CD14-positive monocyte (primary cell): ENCODE results near the gene SGCD. TPM values are rescaled to one million over a fixed set of nuclear protein-coding genes. Genes with fewer than 3 reads are reported as not detected.

Experiments used
- DNase-seq, 3 donors: peaks; one replicate each; pipeline ENCODE4 v3.0.0-alpha.2; 2011 to 2022
- H2AFZ ChIP-seq: 2 replicates; pipeline ENCODE4 v1.6.0; 2012; ENCODE audit warnings: mild to moderate bottlenecking, low read depth, low read length, inconsistent platforms; ENCODE audit not compliant: insufficient read depth, poor library complexity, severe bottlenecking
- H3K27ac ChIP-seq, 2 donors: 1 replicate in 1 of 2; 2 replicates in 1 of 2; pipeline ENCODE4 v1.5.1; 2012 to 2013; ENCODE audit warnings: low read length in 2 of 2, control low read depth in 1 of 2, inconsistent platforms in 1 of 2, low read depth in 1 of 2, mild to moderate bottlenecking in 1 of 2
- H3K27me3 ChIP-seq, 2 donors: one replicate each; pipeline versions ENCODE4 v1.6.0 to v1.6.1; 2011 to 2013; ENCODE audit warnings: low read length in 2 of 2; ENCODE audit not compliant: control insufficient read depth in 2 of 2, insufficient read depth in 2 of 2
- H3K36me3 ChIP-seq, 2 donors: replicated peaks in 1 of 2; 1 replicate in 1 of 2; 2 replicates in 1 of 2; pipeline versions ENCODE4 v1.5.1 to v1.6.1; 2012 to 2013; ENCODE audit warnings: low read length in 2 of 2, control low read depth in 1 of 2, inconsistent platforms in 1 of 2, mild to moderate bottlenecking in 1 of 2; ENCODE audit not compliant: insufficient read depth in 2 of 2, control insufficient read depth in 1 of 2
- H3K4me1 ChIP-seq, 2 donors: 1 replicate in 1 of 2; 2 replicates in 1 of 2; pipeline versions ENCODE4 v1.5.1 to v1.6.1; 2012 to 2013; ENCODE audit warnings: low read length in 2 of 2, control low read depth in 1 of 2, inconsistent platforms in 1 of 2, mild to moderate bottlenecking in 1 of 2, moderate library complexity in 1 of 2; ENCODE audit not compliant: insufficient read depth in 2 of 2, control insufficient read depth in 1 of 2
- H3K4me2 ChIP-seq: replicated peaks from 2 replicates; pipeline ENCODE3; 2012; ENCODE audit warnings: low read length, moderate library complexity, mild to moderate bottlenecking; ENCODE audit not compliant: poor library complexity, severe bottlenecking; ENCODE audit errors: extremely low read depth
- H3K4me3 ChIP-seq, 3 experiments: fragments of 200-600 bp in 1 of 3; sonication (generic) in 1 of 3; replicated peaks in 1 of 3; 1 replicate in 2 of 3; 2 replicates in 1 of 3; pipeline ENCODE4 v1.5.1; 2011 to 2013; ENCODE audit warnings: low read length in 3 of 3, mild to moderate bottlenecking in 3 of 3, control low read depth in 2 of 3, low read depth in 2 of 3, inconsistent platforms in 1 of 3, moderate library complexity in 1 of 3
- H3K79me2 ChIP-seq: 2 replicates; pipeline ENCODE4 v1.6.0; 2012; ENCODE audit warnings: mild to moderate bottlenecking, control low read depth, inconsistent platforms, low read length, moderate library complexity; ENCODE audit not compliant: insufficient read depth
- H3K9ac ChIP-seq: 2 replicates; pipeline ENCODE4 v1.6.0; 2017; ENCODE audit warnings: low read length, mild to moderate bottlenecking; ENCODE audit not compliant: insufficient read depth, poor library complexity, severe bottlenecking
- H3K9me3 ChIP-seq, 2 donors: replicated peaks in 1 of 2; 1 replicate in 1 of 2; 2 replicates in 1 of 2; pipeline versions ENCODE4 v1.5.1 to v1.6.1; 2012 to 2013; ENCODE audit warnings: low read length in 2 of 2, control low read depth in 1 of 2; ENCODE audit not compliant: control insufficient read depth in 1 of 2, insufficient read depth in 1 of 2
- H4K20me1 ChIP-seq: 2 replicates; pipeline ENCODE4 v1.6.0; 2012; ENCODE audit warnings: mild to moderate bottlenecking, low read length, control low read depth, moderate library complexity; ENCODE audit not compliant: insufficient read depth
- H3K27ac Mint-ChIP-seq, 7 donors: one replicate each; pipeline ENCODE4 v1.8.0; 2020; ENCODE audit warnings: mild to moderate bottlenecking in 7 of 7, mixed read lengths in 7 of 7, moderate library complexity in 6 of 7, inconsistent platforms in 2 of 7
- H3K27me3 Mint-ChIP-seq, 3 donors: one replicate each; pipeline ENCODE4 v1.8.0; 2021 to 2022; ENCODE audit warnings: low read depth in 3 of 3, mild to moderate bottlenecking in 3 of 3, mixed read lengths in 3 of 3, moderate library complexity in 3 of 3, inconsistent platforms in 1 of 3
- H3K36me3 Mint-ChIP-seq, 2 donors: one replicate each; pipeline ENCODE4 v1.8.0; 2020; ENCODE audit warnings: mixed read lengths in 2 of 2, inconsistent platforms in 1 of 2, mild to moderate bottlenecking in 1 of 2
- H3K4me1 Mint-ChIP-seq: one replicate; pipeline ENCODE4 v1.8.0; 2020; ENCODE audit warnings: mild to moderate bottlenecking, mixed read lengths
- H3K4me3 Mint-ChIP-seq, 2 donors: one replicate each; pipeline ENCODE4 v1.8.0; 2020; ENCODE audit warnings: mild to moderate bottlenecking in 2 of 2, mixed read lengths in 2 of 2, moderate library complexity in 1 of 2
- H3K9me3 Mint-ChIP-seq, 7 donors: one replicate each; pipeline ENCODE4 v1.8.0; 2020 to 2022; ENCODE audit warnings: mixed read lengths in 7 of 7, mild to moderate bottlenecking in 6 of 7, moderate library complexity in 6 of 7, inconsistent platforms in 2 of 7
- WGBS: methylation state at CpG from one replicate; pipeline ENCODE4 v1.1.5; 2013; ENCODE audit warnings: missing lambda C conversion rate; ENCODE audit not compliant: insufficient coverage; 5-methylcytosine and 5-hydroxymethylcytosine counted together
- intact Hi-C, 2 donors: fragments of 100-400 bp; cut with micrococcal nuclease; formaldehyde crosslinking; loops; one replicate each; pipeline versions ENCODE4 v1.15.0 to v1.15.1; 2023
- polyA plus RNA-seq, 3 donors: library from polyadenylated mRNA; depleted of rRNA in 1 of 3; unstranded in 2 of 3; stranded (reverse) in 1 of 3; fragments of 300-500 nt in 2 of 3; fragments of >200 nt in 1 of 3; fragmentation: Illumina TruSeq in 2 of 3; gene quantifications; 1 replicate in 2 of 3; 2 replicates in 1 of 3; pipeline ENCODE4 v1.2.3, GENCODE V29; 2012 to 2021
- TF ChIP-seq, protein P1 (sequence below): fragments of 200-600 bp; IDR thresholded peaks from one replicate; pipeline ENCODE4 v1.8.0; 2022; ENCODE audit warnings: antibody characterized with exemption, mild to moderate bottlenecking

SGCD gene
- polyA plus RNA-seq, 3 donors: not detected

DNA sequence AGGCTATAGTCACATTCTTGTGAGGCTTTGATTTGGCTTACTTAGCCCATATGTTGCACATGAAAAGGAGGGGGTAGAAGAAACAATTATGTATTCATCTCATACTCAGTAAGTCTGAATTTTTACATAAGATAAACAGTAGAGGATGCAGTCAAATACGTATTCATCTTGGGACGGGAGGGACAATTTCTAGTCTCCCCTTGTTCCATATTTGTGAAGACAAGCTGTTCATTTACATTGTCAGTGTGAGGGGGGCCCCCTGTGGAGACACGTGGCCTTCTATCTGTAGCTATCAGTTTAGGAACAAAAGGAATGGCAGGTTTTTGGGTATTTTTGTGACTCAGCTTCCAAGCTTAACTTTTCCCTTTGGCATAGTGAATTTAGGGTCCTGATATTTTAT lies 474.0 kb downstream of the SGCD start:
- H3K9ac ChIP-seq: no peak overlapping the region
- Mint-ChIP-seq H3K4me1 (no peaks in the 10 kb centered on the region), H3K27ac (no peak overlapping the region), H3K27me3 (peaks cover 1 to 3% (median 2%) of the 10 kb centered on the region in 3 donors), H3K36me3 (no peaks in the 10 kb centered on the region), H3K9me3 (peaks cover 0 to 10% (median 0%) of the 10 kb centered on the region in 7 donors), H3K4me3 (no peak overlapping the region)
- H4K20me1 ChIP-seq: no peaks in the 10 kb centered on the region
- H3K36me3 ChIP-seq: no peaks in the 10 kb centered on the region
- no peaks in the 10 kb centered on the region for H3K79me2 ChIP-seq
- H3K4me1 ChIP-seq: no peaks in the 10 kb centered on the region
- H3K4me2 ChIP-seq: no peak overlapping the region
- H3K4me3 ChIP-seq: no peak overlapping the region
- no CpG with 5 or more reads among the region's 3 CpGs for WGBS
- H2AFZ ChIP-seq: no peak overlapping the region
- H3K27ac ChIP-seq: no peak overlapping the region
- intact Hi-C loops: no loop called here
- TF ChIP-seq, protein P1, sequence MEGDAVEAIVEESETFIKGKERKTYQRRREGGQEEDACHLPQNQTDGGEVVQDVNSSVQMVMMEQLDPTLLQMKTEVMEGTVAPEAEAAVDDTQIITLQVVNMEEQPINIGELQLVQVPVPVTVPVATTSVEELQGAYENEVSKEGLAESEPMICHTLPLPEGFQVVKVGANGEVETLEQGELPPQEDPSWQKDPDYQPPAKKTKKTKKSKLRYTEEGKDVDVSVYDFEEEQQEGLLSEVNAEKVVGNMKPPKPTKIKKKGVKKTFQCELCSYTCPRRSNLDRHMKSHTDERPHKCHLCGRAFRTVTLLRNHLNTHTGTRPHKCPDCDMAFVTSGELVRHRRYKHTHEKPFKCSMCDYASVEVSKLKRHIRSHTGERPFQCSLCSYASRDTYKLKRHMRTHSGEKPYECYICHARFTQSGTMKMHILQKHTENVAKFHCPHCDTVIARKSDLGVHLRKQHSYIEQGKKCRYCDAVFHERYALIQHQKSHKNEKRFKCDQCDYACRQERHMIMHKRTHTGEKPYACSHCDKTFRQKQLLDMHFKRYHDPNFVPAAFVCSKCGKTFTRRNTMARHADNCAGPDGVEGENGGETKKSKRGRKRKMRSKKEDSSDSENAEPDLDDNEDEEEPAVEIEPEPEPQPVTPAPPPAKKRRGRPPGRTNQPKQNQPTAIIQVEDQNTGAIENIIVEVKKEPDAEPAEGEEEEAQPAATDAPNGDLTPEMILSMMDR: no peak
- no peaks in the 10 kb centered on the region for H3K9me3 ChIP-seq
- no peaks in the 10 kb centered on the region for H3K27me3 ChIP-seq
- DNase-seq: no peak

DNA sequence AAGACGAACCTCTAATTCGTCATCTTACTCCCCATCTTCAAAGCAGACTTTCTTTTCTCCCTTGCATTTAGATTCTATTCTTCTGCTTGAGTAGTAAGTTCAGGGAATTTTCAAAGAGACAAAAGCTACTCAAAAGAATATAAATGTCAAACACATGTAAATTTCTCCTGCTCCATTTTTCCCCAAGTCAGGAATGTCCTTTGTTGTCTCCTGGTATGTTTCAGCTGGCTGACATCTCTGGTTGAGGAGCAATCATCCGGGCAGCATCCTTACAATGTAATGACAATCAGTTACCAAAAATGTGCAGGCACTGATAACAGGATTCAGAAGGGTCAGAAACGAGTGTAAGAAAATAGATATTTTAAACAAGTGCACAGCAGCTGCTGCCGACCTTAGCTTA lies 475.5 kb downstream of the SGCD start:
- Histone ChIP-seq H3K36me3 (no peaks in the 10 kb centered on the region), H3K27ac (no peak overlapping the region), H3K9me3 (no peaks in the 10 kb centered on the region), H3K4me3 (no peak overlapping the region), H2AFZ (no peak overlapping the region), H4K20me1 (no peaks in the 10 kb centered on the region), H3K4me1 (no peaks in the 10 kb centered on the region), H3K9ac (no peak overlapping the region), H3K79me2 (no peaks in the 10 kb centered on the region), H3K27me3 (no peaks in the 10 kb centered on the region), H3K4me2 (no peak overlapping the region)
- no peak for DNase-seq
- intact Hi-C loops: no loop called here
- no peak overlapping the region for H3K4me3 Mint-ChIP-seq
- no peaks in the 10 kb centered on the region for H3K4me1 Mint-ChIP-seq
- no peak overlapping the region for H3K27ac Mint-ChIP-seq
- WGBS: 83% methylated on average over 1 of the region's 5 CpGs
- H3K36me3 Mint-ChIP-seq: no peaks in the 10 kb centered on the region
- TF ChIP-seq, protein P1: no peak
- peaks cover 1 to 5% (median 2%) of the 10 kb centered on the region in 3 donors for H3K27me3 Mint-ChIP-seq
- peaks cover 0 to 12% (median 0%) of the 10 kb centered on the region in 7 donors for H3K9me3 Mint-ChIP-seq
